H9 (cell line): ENCODE measurements around the gene SDR42E1. TPM values are rescaled to one million over a fixed set of nuclear protein-coding genes. Genes with fewer than 3 reads are reported as not detected.

Source experiments
- DNase-seq: peaks from one replicate; pipeline ENCODE4 v3.0.0-alpha.2; 2017
- H2AFZ ChIP-seq: one replicate; pipeline ENCODE4 v1.6.1; 2013; ENCODE audit warnings: mild to moderate bottlenecking, low read length, control low read depth, moderate library complexity
- H2AK5ac ChIP-seq: 2 replicates; pipeline ENCODE4 v1.6.1; 2013; ENCODE audit warnings: low read length, control low read depth, mixed read lengths; ENCODE audit not compliant: insufficient read length
- H2BK120ac ChIP-seq: one replicate; pipeline ENCODE4 v1.6.1; 2013; ENCODE audit warnings: low read depth, mild to moderate bottlenecking, low read length, control low read depth, inconsistent platforms; ENCODE audit not compliant: poor library complexity, severe bottlenecking
- H2BK12ac ChIP-seq: 2 replicates; pipeline ENCODE4 v1.6.1; 2013; ENCODE audit warnings: low read length, control low read depth, mixed read lengths, low read depth; ENCODE audit not compliant: insufficient read length
- H2BK15ac ChIP-seq: 2 replicates; pipeline ENCODE4 v1.6.1; 2013; ENCODE audit warnings: low read depth, low read length, control low read depth
- H2BK20ac ChIP-seq: one replicate; pipeline ENCODE4 v1.6.1; 2013; ENCODE audit warnings: low read depth, mild to moderate bottlenecking, low read length, control low read depth, inconsistent platforms; ENCODE audit not compliant: poor library complexity, severe bottlenecking
- H2BK5ac ChIP-seq: 2 replicates; pipeline ENCODE4 v1.6.1; 2013; ENCODE audit warnings: low read length, control low read depth, mixed read lengths; ENCODE audit not compliant: insufficient read length
- H3K14ac ChIP-seq: 2 replicates; pipeline ENCODE4 v1.6.1; 2013; ENCODE audit warnings: low read length, control low read depth; ENCODE audit not compliant: insufficient read depth
- H3K18ac ChIP-seq: 2 replicates; pipeline ENCODE4 v1.6.1; 2013; ENCODE audit warnings: low read depth, mild to moderate bottlenecking, mixed read lengths, low read length, control low read depth; ENCODE audit not compliant: insufficient read length
- H3K23ac ChIP-seq: 2 replicates; pipeline ENCODE4 v1.6.1; 2013; ENCODE audit warnings: low read length, control low read depth, mixed read lengths, low read depth; ENCODE audit not compliant: insufficient read length
- H3K23me2 ChIP-seq: 2 replicates; pipeline ENCODE4 v1.6.1; 2013; ENCODE audit warnings: low read depth, mild to moderate bottlenecking, mixed read lengths, low read length, control low read depth; ENCODE audit not compliant: insufficient read length, poor library complexity, severe bottlenecking
- H3K27ac ChIP-seq: 2 replicates; pipeline ENCODE4 v1.5.1; 2013; ENCODE audit warnings: low read length, control low read depth, mixed read lengths, low read depth; ENCODE audit not compliant: insufficient read length
- H3K27me3 ChIP-seq: 2 replicates; pipeline ENCODE4 v1.6.1; 2013; ENCODE audit warnings: low read length, control low read depth, inconsistent platforms; ENCODE audit not compliant: insufficient read depth
- H3K4ac ChIP-seq: 2 replicates; pipeline ENCODE4 v1.6.1; 2013; ENCODE audit warnings: low read depth, mild to moderate bottlenecking, control low read depth, inconsistent platforms, low read length, moderate library complexity
- H3K4me1 ChIP-seq: 2 replicates; pipeline ENCODE4 v1.6.1; 2013; ENCODE audit warnings: low read length, control low read depth, inconsistent platforms; ENCODE audit not compliant: insufficient read depth
- H3K4me2 ChIP-seq: 2 replicates; pipeline ENCODE4 v1.6.1; 2013; ENCODE audit warnings: low read length, control low read depth, mixed read lengths; ENCODE audit not compliant: insufficient read length, insufficient read depth
- H3K56ac ChIP-seq: 2 replicates; pipeline ENCODE4 v1.6.1; 2013; ENCODE audit warnings: low read depth, mild to moderate bottlenecking, mixed read lengths, low read length, control low read depth; ENCODE audit not compliant: insufficient read length
- H3K79me1 ChIP-seq: 2 replicates; pipeline ENCODE4 v1.6.1; 2013; ENCODE audit warnings: low read depth, mild to moderate bottlenecking, moderate library complexity, low read length, control low read depth, inconsistent platforms; ENCODE audit not compliant: insufficient read depth, poor library complexity, severe bottlenecking
- H3K79me2 ChIP-seq: 2 replicates; pipeline ENCODE4 v1.6.1; 2013; ENCODE audit warnings: low read length, control low read depth, inconsistent platforms; ENCODE audit not compliant: insufficient read depth
- H3K9ac ChIP-seq: 2 replicates; pipeline ENCODE4 v1.6.1; 2013; ENCODE audit warnings: low read length, control low read depth, mixed read lengths; ENCODE audit not compliant: insufficient read length; ENCODE audit errors: extremely low read depth
- H3K9me3 ChIP-seq: one replicate; pipeline ENCODE4 v1.6.1; 2013; ENCODE audit warnings: low read depth, low read length, inconsistent platforms; ENCODE audit not compliant: control insufficient read depth
- H3T11ph ChIP-seq: one replicate; pipeline ENCODE4 v1.6.1; 2013; ENCODE audit warnings: mild to moderate bottlenecking, low read length, control low read depth, inconsistent platforms
- H4K20me1 ChIP-seq: one replicate; pipeline ENCODE4 v1.6.1; 2013; ENCODE audit not compliant: control insufficient read depth, insufficient read length, insufficient read depth
- H4K5ac ChIP-seq: 2 replicates; pipeline ENCODE4 v1.6.1; 2013; ENCODE audit warnings: low read depth, mild to moderate bottlenecking, mixed read lengths, low read length, control low read depth; ENCODE audit not compliant: insufficient read length
- H4K8ac ChIP-seq: replicated peaks from 2 replicates; pipeline ENCODE4 v1.6.1; 2013; ENCODE audit warnings: low read length, control low read depth, mixed read lengths, low read depth; ENCODE audit not compliant: insufficient read length
- H4K91ac ChIP-seq: 2 replicates; pipeline ENCODE4 v1.6.1; 2013; ENCODE audit warnings: low read depth, mild to moderate bottlenecking, moderate library complexity, mixed read lengths, low read length, control low read depth; ENCODE audit not compliant: insufficient read length
- H3K27ac Mint-ChIP-seq, 3 experiments: 2 replicates in 2 of 3; 3 replicates in 1 of 3; pipeline ENCODE4 v1.8.0; 2020 to 2021; ENCODE audit warnings: mixed read lengths in 3 of 3, mild to moderate bottlenecking in 1 of 3, moderate library complexity in 1 of 3
- H3K27me3 Mint-ChIP-seq: 2 replicates; pipeline ENCODE4 v1.8.0; 2021; ENCODE audit warnings: low read depth, mild to moderate bottlenecking, moderate library complexity, mixed read lengths
- H3K36me3 Mint-ChIP-seq, 3 experiments: 2 replicates in 2 of 3; 3 replicates in 1 of 3; pipeline ENCODE4 v1.8.0; 2020 to 2021; ENCODE audit warnings: low read depth in 3 of 3, mixed read lengths in 3 of 3; ENCODE audit not compliant: insufficient read depth in 1 of 3
- H3K4me1 Mint-ChIP-seq, 2 experiments: 2 replicates each; pipeline ENCODE4 v1.8.0; 2020; ENCODE audit warnings: mixed read lengths in 2 of 2
- H3K4me3 Mint-ChIP-seq, 2 experiments: 2 replicates in 1 of 2; 3 replicates in 1 of 2; pipeline ENCODE4 v1.8.0; 2020 to 2021; ENCODE audit warnings: mild to moderate bottlenecking in 2 of 2, mixed read lengths in 2 of 2, moderate library complexity in 1 of 2
- H3K9me3 Mint-ChIP-seq, 2 experiments: 2 replicates in 1 of 2; 3 replicates in 1 of 2; pipeline ENCODE4 v1.8.0; 2020; ENCODE audit warnings: mild to moderate bottlenecking in 2 of 2, mixed read lengths in 2 of 2, moderate library complexity in 1 of 2
- CTCF ChIP-seq: fragments of 200-600 bp; sonication (generic); conservative IDR thresholded peaks from 3 replicates; pipeline ENCODE4 v1.8.0; 2021; ENCODE audit warnings: antibody characterized with exemption, mild to moderate bottlenecking
- WGBS: extraction: QIAGEN DNeasy Blood & Tissue Kit; methylation state at CpG from one replicate; pipeline ENCODE4 v1.1.7; 2013; ENCODE audit warnings: missing lambda C conversion rate, low lambda C conversion rate, mixed read lengths; ENCODE audit not compliant: insufficient read length; ENCODE audit errors: extremely low coverage; 5-methylcytosine and 5-hydroxymethylcytosine counted together
- total RNA-seq: library from RNA; stranded (reverse); gene quantifications from 2 replicates; pipeline ENCODE4 v1.2.1, GENCODE V29; 2021

The SDR42E1 gene
- total RNA-seq, 1 experiment from 2014 or later: not detected

DNA sequence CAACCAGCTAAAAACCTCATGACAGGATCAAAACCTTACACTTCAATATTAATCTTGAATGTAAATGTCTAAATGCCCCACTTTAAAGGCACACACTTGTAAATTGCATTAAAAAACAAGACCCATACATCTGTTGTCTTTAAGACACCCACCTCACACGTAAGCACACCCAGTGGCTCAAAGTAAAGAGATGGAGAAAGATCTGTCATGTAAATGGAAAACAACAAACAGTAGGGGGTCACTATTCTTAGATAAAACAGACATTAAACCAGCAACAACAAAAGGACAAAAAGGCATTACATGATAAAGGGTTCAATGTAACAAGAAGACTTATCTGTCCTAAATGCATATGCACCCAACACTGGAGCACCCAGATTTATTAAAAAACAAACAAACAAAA is 35.6 kb downstream of the SDR42E1 start:
- H3K27me3 ChIP-seq: no peaks in the 10 kb centered on the region
- no peak overlapping the region for H3K56ac ChIP-seq
- no peak overlapping the region for H3K14ac ChIP-seq
- no peaks in the 10 kb centered on the region for H3K27me3 Mint-ChIP-seq
- no peak for DNase-seq
- no peak overlapping the region for H3T11ph ChIP-seq
- H4K5ac ChIP-seq: no peak overlapping the region
- no CpG with 5 or more reads among the region's 1 CpG for WGBS
- H3K27ac Mint-ChIP-seq: peak overlapping the region in 1 of 3 experiments; percentile 92; a peak in 2 of 7 replicates
- no peak overlapping the region for H3K18ac ChIP-seq
- H3K4ac ChIP-seq: no peak overlapping the region
- H3K4me1 ChIP-seq: peaks cover 7% of the 10 kb centered on the region; the same call in 1 of the 2 replicates
- H2BK12ac ChIP-seq: no peak overlapping the region
- no peak overlapping the region for H3K4me2 ChIP-seq
- peaks cover 2% of the 10 kb centered on the region for H3K23me2 ChIP-seq
- H2BK15ac ChIP-seq: no peak overlapping the region
- H2AFZ ChIP-seq: no peak overlapping the region
- no peak overlapping the region for H4K91ac ChIP-seq
- H2BK120ac ChIP-seq: no peak overlapping the region
- peaks cover 53 to 62% of the 10 kb centered on the region in 2 experiments for H3K9me3 Mint-ChIP-seq
- H3K9ac ChIP-seq: no peak overlapping the region
- no peak overlapping the region for H3K23ac ChIP-seq
- H3K9me3 ChIP-seq: peaks cover 8% of the 10 kb centered on the region
- H2BK20ac ChIP-seq: no peak overlapping the region
- no peak overlapping the region for H3K27ac ChIP-seq
- no peak overlapping the region for H2AK5ac ChIP-seq
- H2BK5ac ChIP-seq: no peak overlapping the region
- H3K4me3 Mint-ChIP-seq: no peak overlapping the region; a peak in 2 of 5 replicates
- peaks cover 40 to 43% of the 10 kb centered on the region in 2 experiments for H3K4me1 Mint-ChIP-seq
- no peak overlapping the region for H4K8ac ChIP-seq
- no peaks in the 10 kb centered on the region for H4K20me1 ChIP-seq
- H3K79me2 ChIP-seq: no peaks in the 10 kb centered on the region
- no peak for TF ChIP-seq CTCF
- no peaks in the 10 kb centered on the region for H3K79me1 ChIP-seq
- H3K36me3 Mint-ChIP-seq: peaks cover 16 to 63% (median 25%) of the 10 kb centered on the region in 3 experiments
